Measurements from ENCODE around the gene SETD4.

- TF ChIP-seq CTCF (IDR thresholded peaks at IDR 0.05; ENCODE audit: low read depth, low read length) (no peak), EZH2phosphoT487 (IDR thresholded peaks at IDR 0.05; ENCODE audit: low read depth) (no peak)
Measured at GRCh38 chr21:36109868-36110267, 49.5 kb upstream of the SETD4 start.
